ENCODE data around the gene PTPRN2.

PTPRN2 gene

DNA sequence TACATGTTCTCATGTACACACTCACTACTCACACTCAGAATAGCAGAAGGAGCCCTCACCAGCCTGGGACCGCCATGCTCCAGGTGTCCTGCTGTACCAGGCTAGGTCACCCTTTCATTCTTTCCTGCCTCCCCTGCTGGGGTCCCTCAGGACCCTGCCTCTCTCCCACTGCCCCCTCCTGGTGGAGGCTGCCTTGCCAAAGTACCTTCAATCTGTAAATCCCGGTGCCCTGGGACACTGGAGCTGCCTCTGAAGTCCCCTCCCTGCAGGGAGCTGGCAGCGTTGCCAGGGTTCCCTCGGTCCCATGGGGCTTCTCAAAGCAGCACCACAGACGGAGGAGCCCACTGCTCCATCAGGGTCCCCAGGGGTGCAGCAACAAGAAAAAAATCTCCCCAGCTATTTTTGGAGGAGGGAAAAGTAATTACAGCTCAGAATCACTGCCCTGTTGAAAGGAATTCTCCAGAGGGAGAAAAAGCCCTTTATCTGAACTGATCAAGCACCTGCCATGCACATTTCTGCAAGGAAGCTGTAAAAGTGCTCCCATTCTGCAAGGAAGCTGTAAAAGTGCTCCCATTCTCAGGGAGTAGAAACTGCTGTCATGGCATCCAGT lies 259.9 kb downstream of the PTPRN2 start:
- DNase-seq (ENCODE audit: low spot score) (no peak), FAIRE-seq (no peak)

GRCh38 chr7:158327012-158327411 lies 260.6 kb downstream of the PTPRN2 start:
- DNase-seq (ENCODE audit: low spot score) (no peak), FAIRE-seq (no peak)

GRCh38 chr7:158325530-158326381 lies 261.9 kb downstream of the PTPRN2 start:
- DNase-seq (ENCODE audit: low spot score) (peak; percentile 69), FAIRE-seq (no peak)

DNA sequence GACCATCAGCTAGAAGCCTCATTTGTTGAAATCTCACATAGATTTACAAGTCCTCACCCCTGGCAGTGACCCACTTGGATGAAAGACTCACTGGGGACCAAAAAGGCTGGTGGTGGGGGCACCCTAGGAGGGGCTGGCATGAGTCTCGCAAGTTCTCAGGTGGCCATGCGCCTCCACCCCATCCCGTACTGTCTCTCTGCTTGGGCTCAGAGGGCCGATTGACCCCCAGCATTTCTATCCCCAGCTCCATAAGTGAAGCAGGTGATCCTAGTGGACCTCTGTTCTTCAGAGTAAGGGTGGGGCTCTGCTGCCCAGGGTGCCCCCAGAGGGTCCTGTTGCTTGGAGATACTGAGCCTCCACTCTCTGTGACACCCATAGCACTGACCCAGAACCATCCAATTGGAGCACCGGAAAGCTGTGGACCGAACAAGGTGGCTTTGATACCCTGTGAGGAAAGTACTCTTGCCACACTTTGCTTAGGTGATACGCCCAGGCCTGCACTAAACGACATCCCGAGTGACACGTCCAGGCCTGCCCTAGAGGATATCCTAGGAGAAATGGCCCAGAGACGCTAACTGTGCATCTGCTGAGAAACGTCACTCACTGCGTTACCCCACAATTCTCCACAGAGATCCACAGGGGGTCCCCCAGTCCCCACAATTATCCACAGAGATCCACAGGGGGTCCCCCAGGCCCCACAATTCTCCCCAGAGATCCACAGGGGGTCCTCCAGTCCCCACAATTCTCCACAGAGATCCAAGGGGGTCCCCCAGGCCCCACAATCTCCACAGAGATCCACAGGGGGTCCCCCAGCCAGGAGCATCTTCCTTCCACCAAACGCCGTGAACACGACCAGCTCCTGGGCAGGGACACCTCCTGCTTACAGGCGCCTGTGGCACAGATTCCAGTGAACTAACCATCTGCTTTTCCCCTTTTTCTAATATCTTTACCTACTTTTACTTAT lies 262.9 kb downstream of the PTPRN2 start:
- DNase-seq (ENCODE audit: low spot score) (no peak), FAIRE-seq (no peak)

- DNase-seq (ENCODE audit: low spot score) (no peak), FAIRE-seq (no peak)
These were observed 263.8 kb downstream of the PTPRN2 start for GRCh38 chr7:158323741-158324396.

DNA sequence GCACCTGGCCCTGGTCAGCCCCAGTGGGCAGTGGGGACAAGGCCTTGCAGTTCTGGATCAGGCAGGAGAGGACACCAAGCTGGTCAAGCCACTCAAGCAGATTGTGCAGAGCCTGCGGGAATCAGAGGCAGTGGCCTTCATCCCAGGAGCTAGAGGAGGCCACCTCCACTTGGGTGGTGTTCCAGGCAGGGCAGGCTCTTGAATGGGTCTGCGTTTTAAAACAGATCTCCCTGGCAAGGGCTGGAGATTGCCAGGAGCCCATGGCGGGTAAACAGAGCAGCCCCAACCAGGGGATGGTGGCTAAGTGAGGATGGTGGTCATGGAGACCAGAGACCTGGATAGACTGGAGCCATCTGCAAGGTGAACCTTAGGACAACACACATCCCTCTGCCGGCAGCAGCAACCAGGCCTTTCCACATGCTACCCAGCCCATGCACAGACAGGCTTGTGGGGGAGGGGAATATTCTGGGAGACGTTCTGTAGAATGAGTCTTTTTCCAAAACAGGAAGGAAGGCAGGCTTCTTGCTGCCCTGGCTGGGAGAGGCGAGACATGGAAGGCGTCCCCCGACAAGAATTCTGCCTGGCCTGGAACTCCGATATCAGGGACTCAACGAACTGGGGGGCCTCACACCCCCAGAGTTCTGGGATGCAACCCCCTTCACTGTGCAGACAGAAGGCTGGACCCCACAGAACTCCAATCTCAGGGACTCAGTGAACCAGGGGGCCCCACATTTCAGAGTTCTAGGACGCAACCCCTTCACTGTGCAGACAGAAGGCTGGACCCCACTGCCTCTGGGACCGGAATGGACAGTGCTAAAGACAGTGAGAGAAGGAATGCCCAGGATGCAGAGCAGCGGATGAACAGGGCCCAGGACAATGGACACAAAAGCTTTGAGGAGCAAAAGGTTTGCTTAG lies 264.8 kb downstream of the PTPRN2 start:
- FAIRE-seq (no peak), DNase-seq (ENCODE audit: low spot score) (no peak)

DNA sequence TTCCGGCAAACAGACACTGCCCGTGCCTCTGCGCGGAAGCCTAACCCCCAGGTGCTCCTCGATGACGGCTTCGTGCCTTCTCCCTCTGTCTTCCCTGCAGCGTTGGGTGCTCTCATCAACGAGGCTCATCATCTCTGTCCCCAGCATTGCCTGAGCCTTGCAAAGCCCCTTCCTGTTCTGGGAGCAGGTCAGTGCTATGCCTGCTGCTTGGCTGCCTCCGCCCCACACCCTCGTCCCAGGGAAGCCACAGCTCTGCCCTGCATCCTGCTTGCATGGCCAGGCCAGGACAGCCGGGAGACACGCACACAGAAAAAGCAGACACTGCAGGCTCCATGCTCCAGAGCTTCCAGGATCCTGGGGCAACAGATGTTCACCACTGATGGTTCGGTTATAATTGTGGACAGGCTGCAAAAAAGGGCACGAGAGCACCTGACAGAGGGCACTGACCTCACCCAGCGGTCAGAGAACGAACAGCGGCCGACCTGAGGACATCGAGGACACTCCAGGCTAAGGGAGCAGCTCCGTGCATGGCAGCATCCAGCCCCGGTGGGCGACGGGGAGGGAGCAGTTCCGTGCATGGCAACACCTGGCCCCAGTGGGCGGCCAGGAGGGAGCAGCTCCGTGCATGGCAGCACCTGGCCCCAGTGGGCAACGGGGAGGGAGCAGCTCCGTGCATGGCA lies 265.5 kb downstream of the PTPRN2 start:
- no peak for FAIRE-seq

DNA sequence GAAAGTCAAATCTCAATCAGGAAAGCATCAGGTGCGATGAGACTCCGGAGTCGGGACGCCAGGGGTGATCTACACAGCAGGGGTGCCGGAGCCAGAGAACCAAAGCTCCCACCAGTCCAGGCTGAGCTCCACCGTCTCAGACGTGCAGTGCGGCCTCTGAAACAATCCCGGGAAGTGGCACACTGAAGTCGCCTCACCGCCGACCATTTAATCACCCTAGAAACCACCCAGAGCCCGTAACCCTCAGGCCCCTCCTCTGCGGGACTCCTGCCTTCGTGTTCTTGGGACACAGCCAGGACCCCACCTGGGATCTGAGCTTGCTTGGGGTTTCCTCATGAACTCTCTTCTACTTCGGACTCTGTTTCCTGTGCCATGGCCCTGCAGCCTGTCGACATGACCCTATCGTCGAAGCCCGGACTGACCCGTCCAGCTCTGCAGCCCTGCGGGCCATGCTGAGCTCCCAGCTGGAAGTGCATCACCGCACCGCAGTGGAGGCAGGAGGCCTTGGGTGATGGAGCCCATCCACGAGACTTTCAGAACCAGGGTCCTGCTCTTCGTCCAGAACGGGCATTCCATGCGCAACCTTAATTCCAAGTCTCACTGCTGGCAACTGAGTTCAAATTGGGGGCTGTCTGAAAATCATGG lies 266.4 kb downstream of the PTPRN2 start:
- DNase-seq (ENCODE audit: low spot score) (no peak), FAIRE-seq (no peak)

More for the DNA sequence above, 265.5 kb downstream of the PTPRN2 start:
- no peak for DNase-seq (ENCODE audit: low spot score)

- DNase-seq (ENCODE audit: low spot score) (no peak), FAIRE-seq (no peak)
These were observed 267.3 kb downstream of the PTPRN2 start for GRCh38 chr7:158320328-158320727.

- FAIRE-seq = no peak
- DNase-seq (ENCODE audit: low spot score) = no peak
These were observed 269.1 kb downstream of the PTPRN2 start for GRCh38 chr7:158318511-158318913.

GRCh38 chr7:158317238-158318205 lies 270.1 kb downstream of the PTPRN2 start:
- DNase-seq (ENCODE audit: low spot score) = no peak
- FAIRE-seq = no peak

- FAIRE-seq (no peak), DNase-seq (ENCODE audit: low spot score) (no peak)
These were observed 271.1 kb downstream of the PTPRN2 start for GRCh38 chr7:158316466-158317031.

GRCh38 chr7:158315881-158316280 lies 271.7 kb downstream of the PTPRN2 start:
- DNase-seq (ENCODE audit: low spot score) (no peak), FAIRE-seq (no peak)

- no peak for DNase-seq (ENCODE audit: low spot score)
- FAIRE-seq = no peak
These were observed 272.3 kb downstream of the PTPRN2 start for GRCh38 chr7:158315326-158315725.

- DNase-seq (ENCODE audit: low spot score) (no peak), FAIRE-seq (no peak)
These were observed 273.2 kb downstream of the PTPRN2 start for GRCh38 chr7:158314394-158314793.

DNA sequence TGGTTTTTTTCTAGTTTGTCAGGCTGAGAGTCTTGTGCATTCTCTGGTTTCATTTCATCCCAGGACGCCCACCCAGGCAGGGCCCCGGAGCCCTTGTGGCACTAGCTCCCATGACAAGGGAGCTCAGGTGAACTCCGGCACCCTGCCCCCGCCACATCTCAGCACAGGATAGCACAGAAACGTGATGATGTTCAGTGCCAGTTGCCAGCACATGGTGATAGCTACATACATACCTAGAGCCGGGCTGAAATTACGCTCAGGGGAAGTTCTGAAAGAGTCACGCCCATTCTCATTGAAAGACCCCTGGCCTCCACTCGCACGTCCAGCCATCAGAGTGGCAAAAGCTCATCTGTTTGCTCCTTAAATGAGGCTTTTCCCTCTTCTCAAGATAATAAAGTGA lies 273.7 kb downstream of the PTPRN2 start:
- DNase-seq (ENCODE audit: low spot score) (no peak), FAIRE-seq (no peak)

DNA sequence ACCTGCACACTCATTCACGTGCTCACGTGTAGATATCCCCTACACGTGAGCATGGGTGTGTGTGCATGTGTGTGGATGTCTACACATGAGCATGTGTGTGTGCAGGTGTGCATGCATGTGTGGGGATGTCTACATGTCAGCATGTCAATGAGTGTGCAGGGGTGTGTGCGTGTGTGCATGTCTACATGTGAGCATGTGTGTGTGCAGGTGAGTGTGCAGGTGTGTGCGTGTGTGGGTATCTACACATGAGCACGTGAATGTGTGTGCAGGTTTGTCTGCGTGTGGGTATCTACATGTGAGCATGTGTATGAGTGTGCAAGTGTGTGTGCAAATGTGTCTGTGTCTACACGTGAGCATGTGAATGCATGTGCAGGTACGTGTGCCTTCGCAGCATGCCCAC lies 274.8 kb downstream of the PTPRN2 start:
- DNase-seq (ENCODE audit: low spot score) (no peak), FAIRE-seq (no peak)

GRCh38 chr7:158311791-158312190 lies 275.8 kb downstream of the PTPRN2 start:
- DNase-seq (ENCODE audit: low spot score) = no peak
- peak; percentile 72 for FAIRE-seq
